GM18861 (cell line): Measurements from ENCODE around the gene ICAM2.
"Not testable (repeated sequence)": the region's sequence is repeated elsewhere in the genome, so short reads cannot be mapped to it uniquely, and the experiment has no call there.

Experiments
- ATAC-seq: cut with Tn5 transposase; IDR thresholded peaks from one replicate; pipeline ENCODE4 v1.9.1; 2021; ENCODE audit not compliant: unreplicated experiment

The ICAM2 gene

DNA sequence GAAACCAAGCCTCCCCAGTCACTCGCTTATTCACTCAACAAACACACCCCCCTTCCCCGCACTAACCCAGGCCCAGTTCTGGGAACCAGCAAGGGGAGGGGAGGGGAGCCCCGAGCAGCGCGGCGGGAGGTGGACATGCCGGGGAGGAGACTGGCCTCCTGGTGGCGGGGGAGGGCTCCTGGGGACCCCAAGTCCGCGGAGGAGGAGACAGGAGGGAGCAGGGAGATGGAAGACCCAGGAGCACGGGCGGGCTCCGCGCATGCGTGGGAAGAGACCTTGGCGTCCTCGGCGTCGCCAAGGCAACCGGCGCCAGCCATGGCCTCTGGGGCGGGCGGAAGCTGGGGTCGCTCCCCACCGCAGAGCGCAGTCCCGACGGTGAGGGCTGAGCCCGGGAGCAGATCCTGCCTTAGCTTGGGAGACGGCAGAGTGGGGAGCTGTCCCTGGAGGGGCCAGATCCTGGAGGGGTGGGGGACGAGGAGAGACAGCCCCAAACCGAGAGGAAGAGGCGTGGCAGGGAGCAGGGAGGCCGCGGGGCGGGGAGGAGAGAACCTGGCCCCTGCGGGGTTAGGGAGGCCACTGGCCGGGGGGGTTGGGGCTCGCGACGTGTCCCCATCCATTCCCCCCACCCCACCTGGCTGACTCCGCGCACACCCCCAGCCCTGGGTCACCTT, 22.2 kb downstream of the ICAM2 start, which contains the start of gene PRR29:
PRR29 (plus strand) TSS at position 302 of the 671 bp plus-strand sequence; CDS start at position 316, 14 bp downstream.
- ATAC-seq: no peak

DNA sequence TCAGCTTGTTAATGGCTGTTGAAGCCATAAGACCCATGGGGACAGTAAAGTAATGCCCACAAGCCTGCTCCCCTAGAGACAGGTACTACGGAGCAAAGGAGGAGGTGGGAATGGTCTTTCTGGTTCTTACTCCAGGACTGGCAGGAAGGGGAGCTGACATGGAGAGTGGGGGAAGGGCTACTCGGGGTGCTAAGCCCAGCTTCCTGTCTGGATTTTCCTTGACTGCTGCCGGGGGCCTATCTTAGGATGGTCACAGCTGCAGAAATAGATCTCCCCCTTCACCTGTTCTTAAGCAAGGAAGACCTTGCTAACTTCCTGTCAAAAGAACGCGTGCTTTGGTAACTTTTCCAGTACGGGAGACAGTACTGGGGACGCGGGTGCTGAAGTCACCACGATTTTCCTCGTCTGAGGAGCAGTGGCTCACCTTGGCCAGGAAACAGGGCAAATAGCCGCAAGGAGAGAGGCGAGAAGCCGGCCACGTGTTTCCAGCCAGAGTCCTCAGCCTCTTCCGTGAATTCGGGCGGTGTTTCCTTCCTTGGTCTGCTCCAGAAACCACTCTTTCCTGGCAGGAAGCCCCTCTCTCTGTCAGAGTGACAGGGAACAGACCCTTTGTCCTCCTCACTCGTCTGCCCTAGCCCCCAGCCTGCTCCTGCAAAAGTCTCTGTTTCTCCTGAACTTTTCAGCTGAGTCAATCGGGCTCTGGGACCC, 22.9 kb downstream of the ICAM2 start:
- ATAC-seq: no peak

DNA sequence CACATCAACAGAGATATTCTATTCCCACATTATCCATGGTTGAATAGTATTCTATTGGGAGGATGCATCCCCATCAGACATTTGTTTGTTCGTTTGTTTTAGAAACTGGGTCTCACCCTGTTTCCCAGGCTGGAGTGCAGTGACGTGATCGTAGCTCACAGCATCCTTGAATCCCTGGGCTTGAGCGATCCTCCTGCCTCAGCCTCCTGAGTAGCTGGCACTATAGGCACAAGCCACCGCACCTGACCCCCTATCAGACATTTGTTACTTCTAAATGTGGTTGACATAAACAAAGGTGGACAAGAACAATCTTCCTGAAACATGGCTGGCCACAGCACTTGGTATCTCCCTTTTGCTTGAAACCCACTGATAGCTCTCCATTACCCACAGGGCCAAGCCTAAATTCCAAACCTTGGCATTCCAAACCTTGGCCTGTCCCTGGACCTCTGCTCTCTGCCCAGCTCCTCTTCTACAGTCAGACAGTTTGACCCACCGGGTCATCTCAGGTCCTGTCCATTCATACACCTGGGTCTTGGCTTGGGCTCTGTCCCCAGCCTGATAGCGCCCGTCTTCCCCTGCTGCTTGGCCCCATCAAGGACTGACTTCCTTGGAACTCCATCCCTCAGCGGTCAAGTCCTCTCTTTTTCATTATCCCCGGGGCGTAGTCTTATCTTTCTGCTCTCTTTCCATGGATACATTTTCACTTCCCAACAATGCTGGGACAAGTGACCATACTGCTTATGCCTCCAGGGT, 23.8 kb downstream of the ICAM2 start:
- ATAC-seq: no peak

DNA sequence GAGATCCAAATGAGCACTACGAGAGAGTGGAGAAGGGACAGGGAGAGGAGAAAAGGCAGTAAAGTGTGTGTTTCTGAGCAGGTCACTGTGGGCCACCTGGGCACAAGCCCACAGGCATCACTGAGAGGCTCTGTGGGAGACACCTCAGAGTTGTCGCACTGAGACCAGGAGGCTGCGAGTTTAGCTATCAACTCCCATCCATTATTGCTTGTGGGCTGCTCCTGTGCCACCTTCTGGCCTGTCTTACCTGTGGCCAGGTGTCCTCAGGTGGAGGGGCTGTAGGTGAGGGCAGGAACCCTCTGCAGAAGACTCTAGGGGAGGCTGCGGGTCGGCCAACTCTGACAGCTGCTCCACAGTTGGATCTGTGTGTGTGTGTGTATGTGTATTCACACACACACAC, 24.8 kb downstream of the ICAM2 start:
- no peak for ATAC-seq

DNA sequence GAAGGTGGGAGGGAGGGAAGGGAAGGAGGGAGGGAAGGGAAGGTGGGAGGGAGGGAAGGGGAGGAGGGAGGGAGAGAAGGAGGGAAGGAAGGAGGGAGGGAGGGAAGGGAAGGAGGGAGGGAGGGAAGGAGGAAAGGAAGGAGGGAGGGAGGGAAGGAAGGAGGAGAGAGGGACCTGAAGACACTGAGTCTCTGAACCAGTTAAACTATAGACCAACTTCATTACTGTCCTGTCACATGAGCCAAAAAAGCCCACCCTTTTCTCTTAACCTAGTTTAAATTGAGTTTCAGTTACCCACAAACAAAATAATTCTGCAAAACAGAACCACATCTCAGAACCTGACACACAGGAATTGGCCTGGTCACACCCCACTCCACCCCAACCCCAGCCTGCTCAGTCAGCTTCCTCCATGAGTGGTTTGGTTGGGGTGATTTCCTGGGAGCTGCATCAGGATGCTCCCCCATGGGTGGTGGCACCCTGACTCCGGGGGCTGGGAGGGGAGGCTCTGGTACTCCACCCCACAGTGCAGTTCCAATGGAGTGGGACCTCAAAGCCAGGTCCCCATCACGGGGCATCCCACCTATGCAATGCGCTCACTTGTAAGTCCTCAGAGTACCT, 27.0 kb downstream of the ICAM2 start:
- ATAC-seq: no peak

DNA sequence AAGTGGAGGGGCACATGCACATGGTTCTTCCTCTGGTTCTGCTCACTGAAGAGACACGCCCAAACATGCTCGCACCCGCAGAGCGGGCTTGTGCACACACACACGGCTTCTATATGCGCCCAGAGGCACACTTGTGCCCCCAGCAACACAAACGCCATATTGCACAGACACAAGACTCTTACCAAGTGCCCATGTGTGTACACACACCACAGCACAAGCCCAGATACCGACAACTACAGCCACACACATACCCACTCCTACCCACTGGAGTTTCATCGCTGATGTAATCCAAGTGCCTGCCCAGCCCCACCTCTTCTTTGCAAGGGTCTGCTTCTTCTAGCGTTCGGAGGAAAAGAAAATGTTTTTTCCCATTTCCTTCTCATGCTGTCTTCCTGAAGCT, 28.8 kb downstream of the ICAM2 start:
- ATAC-seq: no peak

DNA sequence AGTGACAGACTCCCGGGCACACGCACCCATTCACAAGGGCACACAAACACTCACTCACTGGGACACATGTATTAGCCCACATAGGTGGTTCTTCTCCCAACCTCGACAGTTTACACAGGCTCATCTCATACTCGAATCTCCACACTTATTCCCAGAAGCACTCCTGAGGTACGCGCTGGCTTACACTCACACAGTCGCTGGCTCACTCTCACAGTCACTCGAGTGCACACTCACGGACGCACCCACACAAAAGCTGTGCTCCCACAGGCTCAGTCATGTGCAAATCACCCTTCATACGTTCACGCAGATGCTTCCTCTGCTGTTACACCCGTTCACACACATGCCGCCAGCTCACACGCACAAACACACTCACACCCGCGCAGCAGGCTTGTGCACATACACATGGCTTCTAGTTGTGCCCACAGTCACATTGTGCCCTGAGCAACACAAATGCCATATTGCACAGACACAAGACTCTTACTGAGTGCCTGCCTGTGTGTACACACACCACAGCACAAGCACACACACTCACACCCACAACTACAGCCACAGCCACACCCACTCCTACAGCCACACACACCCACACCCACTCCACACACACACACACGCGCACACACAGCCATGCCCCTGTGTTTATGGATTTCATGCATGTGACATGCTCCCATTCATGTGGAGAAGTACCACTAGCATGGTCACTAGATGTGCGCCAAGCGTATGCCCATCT, 30.6 kb downstream of the ICAM2 start:
- no peak for ATAC-seq

DNA sequence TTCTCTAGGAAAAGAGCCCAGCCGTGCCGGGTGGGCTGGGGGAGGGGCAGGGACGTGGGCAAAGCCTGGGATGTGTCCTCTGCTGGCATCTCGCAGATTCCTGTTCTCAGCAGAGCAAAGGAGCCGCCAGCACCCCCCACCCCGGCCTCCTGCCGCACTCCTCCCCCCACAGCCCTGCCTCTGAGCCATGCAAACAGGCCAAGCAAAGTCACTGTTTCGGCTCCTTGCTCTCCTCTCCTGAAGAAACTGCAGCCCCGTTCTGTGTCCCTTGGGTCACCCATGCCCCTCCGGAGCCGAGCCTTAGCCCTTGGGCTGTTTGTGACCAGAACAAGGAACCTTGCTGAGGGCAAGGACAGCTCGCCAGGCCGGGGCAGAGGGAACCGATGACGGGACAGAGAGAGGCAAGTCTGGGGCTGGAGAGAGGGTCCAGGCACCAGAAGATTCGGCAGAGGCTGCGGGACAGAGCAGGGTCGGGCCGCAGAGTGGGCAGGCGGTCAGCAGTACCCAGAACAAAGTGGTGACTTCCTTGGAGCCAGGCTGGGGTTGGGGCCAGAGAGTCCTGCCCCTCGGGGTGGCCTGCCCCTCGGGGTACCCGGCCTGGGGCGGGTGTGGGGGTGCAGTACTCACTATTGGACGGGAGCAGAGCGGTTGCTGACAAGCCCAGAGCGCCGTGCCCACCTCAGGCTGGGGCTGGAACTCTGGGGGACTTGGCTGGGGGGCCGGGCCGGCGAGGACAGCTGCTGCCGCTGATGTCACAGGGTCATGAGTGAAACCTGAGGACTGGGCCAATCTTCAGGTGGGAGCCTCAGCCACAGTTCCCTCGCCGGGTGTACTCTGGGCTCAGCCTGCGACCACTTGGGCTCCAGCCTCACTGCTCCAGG, 31.5 kb downstream of the ICAM2 start:
- no peak for ATAC-seq

DNA sequence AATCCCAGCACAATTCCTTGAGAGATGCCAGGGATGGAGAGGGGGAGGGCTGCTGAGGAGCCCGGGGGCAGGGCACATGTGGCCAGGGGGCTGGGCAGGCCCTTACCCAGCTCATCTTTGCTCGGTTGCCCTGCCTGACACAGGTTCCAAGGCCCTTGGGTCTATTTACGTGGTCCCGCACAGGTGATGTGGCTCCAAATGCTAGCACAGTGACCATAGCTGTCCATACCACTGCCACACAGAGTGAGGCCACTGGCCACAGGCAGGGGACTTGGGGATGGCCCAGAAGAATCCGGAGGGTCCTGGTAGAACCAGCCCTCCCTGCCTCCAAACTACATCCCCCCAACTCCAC, 32.3 kb downstream of the ICAM2 start:
- ATAC-seq: no peak

DNA sequence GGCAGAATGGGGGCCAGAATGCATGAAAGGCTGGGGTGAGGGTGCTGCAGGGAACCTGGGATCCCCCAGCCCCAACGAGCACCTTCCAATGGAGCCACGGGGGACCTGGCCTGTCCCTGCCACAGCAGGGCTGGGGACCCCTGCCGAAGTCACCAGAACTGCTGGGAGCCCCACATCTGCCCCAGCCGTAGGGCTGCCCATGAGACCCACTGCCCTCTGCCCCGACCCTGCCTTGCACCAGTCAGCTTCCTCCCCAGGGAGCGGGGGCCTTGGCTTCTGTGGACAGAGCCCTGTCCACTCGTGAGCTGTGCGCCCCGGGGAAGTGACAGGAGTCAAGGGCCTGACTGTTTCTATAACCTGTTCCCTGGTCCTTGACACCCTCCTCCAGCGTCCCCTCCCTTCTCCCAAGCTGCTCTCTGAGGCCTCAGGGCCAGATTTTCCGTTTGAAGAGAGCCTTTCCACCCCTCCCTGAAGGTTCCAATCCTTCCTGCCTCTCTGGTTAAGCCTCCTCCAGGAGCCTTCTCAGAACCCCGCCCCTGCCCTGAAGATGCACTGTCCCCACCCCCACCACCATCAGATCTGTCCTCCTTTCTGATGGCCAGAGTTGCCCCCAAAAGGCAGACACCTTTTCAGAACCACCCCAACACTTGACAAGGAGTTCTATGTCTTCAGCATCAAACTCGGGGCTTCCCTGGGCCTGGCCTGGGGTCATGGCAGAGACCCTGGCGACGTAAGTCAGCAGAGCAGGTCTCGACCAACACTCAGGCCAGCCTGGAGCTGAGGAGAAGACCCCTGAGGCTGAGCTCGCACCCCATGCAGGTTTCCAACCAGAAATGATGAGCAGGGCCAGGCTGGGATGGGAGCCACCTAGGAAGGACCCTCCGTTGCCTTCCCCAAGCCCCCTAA, 33.0 kb downstream of the ICAM2 start:
- ATAC-seq: no peak

DNA sequence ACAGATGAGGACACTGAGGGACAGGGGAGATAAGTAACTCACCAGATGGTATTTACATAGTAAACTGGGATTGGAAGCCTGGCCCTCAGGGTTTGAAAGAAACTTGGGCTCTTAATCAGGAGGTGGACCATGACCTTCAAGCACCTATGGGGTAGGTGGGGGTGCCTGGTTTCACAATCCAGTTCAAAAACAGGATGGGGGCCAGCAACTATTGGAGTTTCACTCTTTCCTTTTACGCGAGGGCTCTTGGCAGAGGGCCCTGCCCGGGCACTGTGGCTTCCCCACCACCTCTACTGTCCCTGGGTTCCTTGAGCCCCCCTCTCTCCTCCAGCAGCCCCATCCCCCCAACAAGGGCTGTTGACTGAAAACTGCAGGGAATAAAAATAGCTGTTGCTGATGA, 33.6 kb downstream of the ICAM2 start:
- no peak for ATAC-seq

DNA sequence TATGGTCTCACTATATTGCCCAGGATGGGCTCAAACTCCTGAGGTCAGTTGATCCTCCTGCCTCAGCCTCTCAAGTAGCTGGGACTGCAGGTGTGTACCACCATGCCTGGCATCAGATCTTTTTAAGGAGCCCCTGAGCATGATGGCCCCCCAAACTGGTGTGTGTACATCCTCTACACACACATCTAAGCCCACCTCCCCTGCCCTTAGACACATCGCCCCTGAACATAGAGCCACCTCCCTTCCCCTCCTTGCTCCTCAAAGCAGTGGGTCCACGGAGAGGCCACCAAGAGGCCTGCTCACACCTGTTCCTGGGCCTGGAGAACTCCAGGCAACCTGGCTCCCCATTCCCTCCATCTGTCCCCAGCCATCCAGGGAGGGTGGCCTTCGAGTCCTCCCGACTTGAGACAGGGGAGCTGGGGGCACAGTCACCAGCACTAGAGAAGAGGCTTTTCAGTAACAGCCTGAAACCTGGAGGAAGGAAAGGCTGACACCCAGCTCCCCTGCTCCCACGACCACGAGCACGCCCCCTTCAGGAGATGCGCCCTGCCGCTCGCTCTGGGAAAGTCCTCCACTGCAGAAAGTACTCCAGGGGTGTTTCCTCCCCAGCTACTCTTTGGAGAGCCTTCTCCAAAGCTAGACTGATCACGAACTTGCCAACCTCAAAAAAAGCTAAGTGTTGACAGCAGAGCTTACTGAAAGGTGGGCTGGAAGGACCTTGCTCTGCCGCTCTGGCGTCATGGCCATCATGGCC, 34.9 kb downstream of the ICAM2 start:
- ATAC-seq: no peak

DNA sequence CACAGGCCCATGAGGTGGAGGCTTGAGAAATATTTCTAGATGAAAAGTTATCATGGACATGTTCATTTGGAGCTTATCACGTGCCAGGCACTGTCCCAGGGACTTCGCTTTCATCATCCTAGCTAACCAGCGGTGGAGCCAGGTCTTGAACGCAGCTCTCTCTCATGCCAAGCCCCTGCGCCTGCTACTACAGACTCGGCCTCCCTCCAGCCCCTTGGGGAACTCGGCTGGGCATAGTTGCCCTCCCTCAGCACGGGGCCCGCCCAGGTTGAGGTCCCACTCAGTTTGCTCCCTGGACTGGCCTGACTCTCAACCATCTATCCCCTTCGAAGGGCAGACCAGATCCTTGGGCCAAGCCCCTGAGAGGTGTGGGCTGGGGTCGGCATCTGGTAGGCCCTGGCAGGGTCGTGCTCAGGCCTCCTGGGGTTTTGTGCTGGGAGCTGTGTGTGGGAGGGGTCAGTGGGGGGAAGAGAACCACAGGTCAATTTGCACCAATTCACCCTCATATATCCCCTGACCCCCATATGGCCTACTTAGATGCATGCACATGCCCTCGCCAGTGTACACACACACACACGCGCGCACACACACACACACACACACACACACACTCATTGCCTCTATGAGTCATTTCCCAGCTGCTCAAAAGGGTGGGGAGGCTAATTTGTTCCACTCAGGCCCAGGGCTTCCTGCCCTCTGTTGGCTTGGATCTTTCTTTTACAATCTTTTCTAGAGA, 35.6 kb downstream of the ICAM2 start:
- no peak for ATAC-seq

DNA sequence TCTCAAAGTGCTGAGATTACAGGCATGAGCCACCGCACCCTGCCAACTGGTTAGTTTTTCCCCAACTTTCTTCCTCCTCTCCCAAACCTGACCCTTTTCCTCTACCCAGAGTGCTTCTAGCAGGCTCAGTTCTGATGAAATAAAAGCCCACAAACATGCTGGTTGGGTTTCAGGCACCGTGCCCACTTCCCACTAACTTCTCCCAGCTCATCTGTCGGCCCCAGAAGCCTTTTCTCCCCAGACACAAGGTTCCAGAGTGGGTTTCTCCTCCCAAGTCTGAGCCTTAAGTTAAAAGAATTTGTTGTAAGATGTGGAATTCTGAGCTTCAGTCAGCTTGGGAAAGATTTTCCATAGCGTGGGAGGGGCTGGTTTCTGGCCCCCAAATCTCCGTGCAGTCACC, 36.2 kb downstream of the ICAM2 start:
- ATAC-seq: no peak

DNA sequence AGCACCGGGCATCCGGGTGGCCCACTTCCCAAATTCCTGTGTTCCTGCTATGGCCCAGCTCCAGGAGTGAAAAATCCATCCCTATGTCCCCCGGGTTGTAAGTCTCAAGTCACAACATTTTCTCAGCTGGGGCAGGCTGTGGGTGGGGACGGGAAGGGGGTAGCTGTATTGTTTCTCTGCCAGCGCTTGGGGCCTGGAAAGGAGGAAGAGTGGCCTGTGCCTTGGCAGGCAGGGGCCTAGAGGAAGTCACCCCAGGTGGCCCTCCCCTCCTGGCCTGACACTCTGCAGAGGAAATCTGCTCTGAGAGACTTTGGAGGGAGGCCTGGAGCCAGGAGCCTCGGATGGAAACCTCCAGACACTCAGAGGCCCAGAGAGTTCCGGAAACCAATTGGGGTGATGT, 37.1 kb downstream of the ICAM2 start:
- ATAC-seq: no peak

DNA sequence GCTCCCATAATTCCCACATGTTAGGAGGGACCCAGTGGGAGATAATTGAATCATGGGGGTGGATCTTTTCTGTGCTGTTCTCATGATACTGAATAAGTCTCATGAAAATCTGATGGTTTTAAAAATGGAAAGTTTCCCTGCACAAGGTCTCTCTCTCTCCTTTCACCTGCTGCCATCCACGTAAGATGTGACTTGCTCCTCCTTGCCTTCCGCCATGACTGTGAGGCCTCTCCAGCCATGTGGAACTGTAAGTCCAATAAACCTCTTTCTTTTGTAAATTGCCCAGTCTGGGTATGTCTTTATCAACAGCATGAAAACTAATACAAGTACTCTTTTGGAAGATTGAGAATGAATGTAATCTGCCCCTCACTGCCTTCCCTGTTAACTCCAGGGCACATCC, 37.8 kb downstream of the ICAM2 start:
- ATAC-seq: not testable (repeated sequence)
